PC-9 (cell line): ENCODE data around the gene CDR2L. TPM values are rescaled to one million over a fixed set of nuclear protein-coding genes. Genes with fewer than 3 reads are reported as not detected.
"Not testable (repeated sequence)": the region's sequence is repeated elsewhere in the genome, so short reads cannot be mapped to it uniquely, and the experiment has no call there.

Source experiments
- BruUV-seq: library from RNA; stranded (reverse); fragments of 400-500 nt; replicated peaks from 2 replicates; lab custom pipeline; 2021; lab: Mats Ljungman, UMichigan
- CTCF ChIA-PET: fragments of 300-600 bp; sonication (Branson Sonifier 250); formaldehyde crosslinking; loops from one replicate; lab custom pipeline; 2022; ENCODE audit warnings: antibody characterized with exemption; lab: Charles Lee
- POLR2A ChIA-PET: fragments of 300-600 bp; sonication (Branson Sonifier 250); formaldehyde crosslinking; loops from one replicate; lab custom pipeline; 2022; ENCODE audit warnings: antibody characterized with exemption; ENCODE audit not compliant: unreplicated experiment; lab: Charles Lee
- DNase-seq, 2 experiments: peaks; one replicate each; pipeline versions ENCODE4 v3.0.0 to v3.0.0-alpha.2; 2015 to 2022; ENCODE audit warnings: mixed read lengths in 1 of 2
- H2AFZ ChIP-seq: fragments of 200-600 bp; sonication (generic); 2 replicates; pipeline ENCODE4 v1.8.1; 2017; ENCODE audit warnings: antibody characterized with exemption
- H3F3A ChIP-seq: fragments of 200-600 bp; sonication (generic); 2 replicates; pipeline ENCODE4 v1.8.1; 2017; ENCODE audit warnings: antibody characterized with exemption, mild to moderate bottlenecking, low read depth; ENCODE audit not compliant: insufficient read depth
- H3K27ac ChIP-seq: fragments of 200-600 bp; sonication (generic); 2 replicates; pipeline ENCODE4 v1.6.1; 2016; ENCODE audit warnings: mixed run types
- H3K27me3 ChIP-seq: fragments of 200-600 bp; sonication (generic); 2 replicates; pipeline ENCODE4 v1.6.1; 2016; ENCODE audit warnings: low read depth, mixed run types; ENCODE audit not compliant: insufficient read depth
- H3K36me3 ChIP-seq: fragments of 200-600 bp; sonication (generic); 2 replicates; pipeline ENCODE4 v1.6.1; 2016; ENCODE audit warnings: low read depth, mixed run types
- H3K4me1 ChIP-seq: fragments of 200-600 bp; sonication (generic); replicated peaks from 2 replicates; pipeline ENCODE4 v1.6.1; 2016; ENCODE audit warnings: mixed run types; ENCODE audit not compliant: insufficient read depth
- H3K4me2 ChIP-seq: fragments of 200-600 bp; sonication (generic); 2 replicates; pipeline ENCODE4 v1.6.1; 2017; ENCODE audit warnings: mixed run types
- H3K4me3 ChIP-seq: fragments of 200-600 bp; sonication (generic); 2 replicates; pipeline ENCODE4 v1.6.1; 2016; ENCODE audit warnings: mixed run types
- H3K79me2 ChIP-seq: fragments of 200-600 bp; sonication (generic); 2 replicates; pipeline ENCODE4 v1.6.1; 2017; ENCODE audit warnings: low read depth, mixed run types
- H3K9me2 ChIP-seq: fragments of 200-600 bp; sonication (generic); 2 replicates; pipeline ENCODE4 v1.8.1; 2017; ENCODE audit warnings: mild to moderate bottlenecking; ENCODE audit not compliant: insufficient read depth
- H3K9me3 ChIP-seq: fragments of 200-600 bp; sonication (generic); 2 replicates; pipeline ENCODE4 v1.8.1; 2016; ENCODE audit warnings: low read depth; ENCODE audit not compliant: insufficient read depth
- H4K20me1 ChIP-seq: fragments of 200-600 bp; sonication (generic); 2 replicates; pipeline ENCODE4 v1.8.1; 2017; ENCODE audit not compliant: insufficient read depth
- CTCF ChIP-seq: fragments of 200-600 bp; sonication (generic); conservative IDR thresholded peaks from 2 replicates; pipeline ENCODE4 v1.6.1; 2017; ENCODE audit warnings: mixed run types, antibody characterized with exemption, mild to moderate bottlenecking, moderate library complexity
- EZH2 ChIP-seq: fragments of 200-600 bp; sonication (generic); IDR thresholded peaks from 2 replicates; pipeline ENCODE4 v1.8.0; 2017; ENCODE audit warnings: antibody characterized with exemption, low read depth
- intact Hi-C: fragments of 100-400 bp; cut with micrococcal nuclease; formaldehyde crosslinking; loops from one replicate; pipeline ENCODE4 v1.10.0; 2022; ENCODE audit not compliant: unreplicated experiment
- total RNA-seq: library from RNA; stranded (reverse); gene quantifications from 2 replicates; pipeline ENCODE4 v1.2.3, GENCODE V29; 2021

Gene CDR2L
- total RNA-seq, 1 experiment from 2014 or later: 15.1 TPM

- Histone ChIP-seq H3K4me2 (no peak overlapping the region), H3K9me2 (no peaks in the 10 kb centered on the region), H4K20me1 (no peaks in the 10 kb centered on the region), H3K9me3 (no peaks in the 10 kb centered on the region), H3K27me3 (no peaks in the 10 kb centered on the region), H3K36me3 (no peaks in the 10 kb centered on the region), H3K4me1 (peaks cover 15% of the 10 kb centered on the region), H3K79me2 (no peaks in the 10 kb centered on the region), H3K27ac (no peak overlapping the region), H3K4me3 (no peak overlapping the region), H2AFZ (no peak overlapping the region), H3F3A (peaks cover 13% of the 10 kb centered on the region)
- POLR2A ChIA-PET: no interaction called here
- no peak for DNase-seq
- TF ChIP-seq CTCF: no peak
- TF ChIP-seq EZH2: no peak
- no TSS peak for BruUV-seq
- intact Hi-C loops: no loop called here
- CTCF ChIA-PET: no interaction called here
Measured at GRCh38 chr17:75005291-75005690, 17.9 kb downstream of the CDR2L start.

- H3K79me2 ChIP-seq, H3K27me3 ChIP-seq, H3K27ac ChIP-seq, H3K4me2 ChIP-seq, BruUV-seq, intact Hi-C loops, H3K9me3 ChIP-seq, H3K9me2 ChIP-seq, H2AFZ ChIP-seq, DNase-seq, H3K36me3 ChIP-seq, POLR2A ChIA-PET, H3K4me3 ChIP-seq, H4K20me1 ChIP-seq: not testable (repeated sequence)
- CTCF ChIA-PET: interaction anchor here (1.2 kb wide), 1 partner anchor 45 kb away, joined by 7 read pairs; no protein-coding TSS in a partner anchor
- Histone ChIP-seq H3F3A (peaks cover 15% of the 10 kb centered on the region), H3K4me1 (peaks cover 15% of the 10 kb centered on the region)
Measured at GRCh38 chr17:75006084-75006483, 18.7 kb downstream of the CDR2L start.

- H3K36me3 ChIP-seq: no peaks in the 10 kb centered on the region
- CTCF ChIA-PET: interaction anchor here (1.2 kb wide), 1 partner anchor 46 kb away, joined by 7 read pairs; no protein-coding TSS in a partner anchor
- DNase-seq: no peak
- H3K9me3 ChIP-seq: no peaks in the 10 kb centered on the region
- no peak overlapping the region for H3K4me2 ChIP-seq
- no peaks in the 10 kb centered on the region for H3K27me3 ChIP-seq
- H3K27ac ChIP-seq: no peak overlapping the region
- H4K20me1 ChIP-seq: no peaks in the 10 kb centered on the region
- H2AFZ ChIP-seq: no peak overlapping the region
- no peak overlapping the region for H3K4me3 ChIP-seq
- intact Hi-C loops: no loop called here
- H3K79me2 ChIP-seq: no peaks in the 10 kb centered on the region
- POLR2A ChIA-PET: no interaction called here
- H3K4me1 ChIP-seq: peaks cover 16% of the 10 kb centered on the region
- no peak for TF ChIP-seq EZH2
- TF ChIP-seq CTCF: no peak
- H3K9me2 ChIP-seq: no peaks in the 10 kb centered on the region
- peaks cover 21% of the 10 kb centered on the region for H3F3A ChIP-seq
- BruUV-seq: no TSS peak
Measured at GRCh38 chr17:75006653-75007052, 19.2 kb downstream of the CDR2L start.

- H3F3A ChIP-seq: peaks cover 26% of the 10 kb centered on the region
- H3K9me3 ChIP-seq: no peaks in the 10 kb centered on the region
- no peak overlapping the region for H2AFZ ChIP-seq
- no peak for TF ChIP-seq CTCF
- no peak for TF ChIP-seq EZH2
- H3K4me3 ChIP-seq: no peak overlapping the region
- intact Hi-C loops: loop anchor here (2.0 kb wide), 2 partner anchors 16 to 40 kb away; no protein-coding TSS in a partner anchor
- no peak for DNase-seq
- peaks cover 24% of the 10 kb centered on the region for H3K4me1 ChIP-seq
- no peaks in the 10 kb centered on the region for H4K20me1 ChIP-seq
- no peaks in the 10 kb centered on the region for H3K27me3 ChIP-seq
- no peaks in the 10 kb centered on the region for H3K9me2 ChIP-seq
- H3K4me2 ChIP-seq: no peak overlapping the region; the same call in 1 of the 2 replicates
- H3K27ac ChIP-seq: no peak overlapping the region
- peaks cover 8% of the 10 kb centered on the region for H3K79me2 ChIP-seq
- no TSS peak for BruUV-seq
- ChIA-PET POLR2A (interaction anchor here (0.6 to 0.9 kb wide), 3 partner anchors 18 to 1176 kb away, joined by 3 to 7 read pairs (median 3); partner anchors contain the start of gene CDR2L), CTCF (interaction anchor here (0.7 to 1.3 kb wide), 2 partner anchors 47 to 232 kb away, joined by 8 to 9 read pairs; no protein-coding TSS in a partner anchor)
- no peaks in the 10 kb centered on the region for H3K36me3 ChIP-seq
Measured at GRCh38 chr17:75008373-75008772, 20.9 kb downstream of the CDR2L start.
